GM18511 (cell line): ENCODE results near the gene CSTB.

Experiments used
- ATAC-seq: cut with Tn5 transposase; IDR thresholded peaks from one replicate; pipeline ENCODE4 v1.9.1; 2021; ENCODE audit warnings: mild to moderate bottlenecking, moderate library complexity; ENCODE audit not compliant: unreplicated experiment

Gene CSTB

DNA sequence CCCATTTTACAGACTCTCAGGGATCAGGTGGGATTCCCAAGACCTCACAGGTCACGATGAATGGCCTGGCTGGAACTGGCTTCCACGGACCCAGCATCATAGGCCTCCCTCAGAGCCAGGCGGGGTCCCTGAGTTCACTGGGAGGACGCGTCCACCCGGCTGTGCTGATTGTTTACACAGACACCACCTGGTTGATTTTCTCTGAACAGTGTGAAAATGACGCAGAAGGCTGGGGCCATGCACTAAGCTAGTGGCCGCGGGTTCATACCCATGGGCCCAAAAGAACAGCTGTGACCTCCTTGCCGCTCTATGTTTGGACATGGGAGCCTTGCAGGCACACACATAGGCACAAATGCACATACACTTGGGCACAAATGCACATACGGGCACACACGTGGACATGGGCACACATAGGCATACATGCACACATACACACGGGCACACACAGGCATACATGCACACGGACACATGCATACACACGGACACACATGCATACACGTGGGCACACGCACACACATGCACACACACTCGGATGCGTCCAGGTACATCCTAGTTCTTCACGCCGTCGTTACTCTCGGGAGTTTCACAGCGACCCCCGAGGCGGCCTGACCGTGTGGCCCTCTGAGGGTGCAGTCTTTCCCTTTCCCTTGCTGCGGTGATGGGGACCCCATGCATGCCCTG, 23.2 kb downstream of the CSTB start:
- no peak for ATAC-seq

DNA sequence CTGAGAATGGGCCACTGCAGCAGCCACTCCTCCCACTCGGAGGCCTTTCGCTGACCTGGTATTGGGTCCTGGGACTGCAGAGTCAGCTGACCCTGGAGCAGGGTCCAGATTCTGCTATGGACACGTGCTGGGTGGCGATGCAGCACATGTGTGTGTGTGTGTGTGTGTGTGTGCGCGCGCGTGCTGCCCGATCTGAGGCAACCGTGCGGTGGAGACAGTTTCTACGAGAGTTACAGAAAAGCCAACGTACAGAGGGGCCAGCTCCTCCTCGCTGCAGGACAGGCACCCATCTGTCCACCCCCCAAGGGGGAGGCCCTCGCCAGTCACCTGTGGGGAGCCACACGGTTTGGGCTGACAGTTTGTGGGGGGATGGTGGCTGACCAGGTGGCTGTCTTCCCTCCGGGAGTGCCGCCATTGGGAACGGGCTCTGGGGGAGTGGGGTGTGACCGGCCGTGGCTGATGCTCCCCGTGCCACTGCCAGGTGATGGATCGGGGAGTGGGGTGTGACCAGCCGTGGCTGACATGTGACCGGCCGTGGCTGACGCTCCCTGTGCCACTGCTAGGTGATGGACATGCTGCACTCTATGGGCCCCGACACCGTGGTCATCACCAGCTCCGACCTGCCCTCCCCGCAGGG, 24.0 kb downstream of the CSTB start:
- no peak for ATAC-seq

DNA sequence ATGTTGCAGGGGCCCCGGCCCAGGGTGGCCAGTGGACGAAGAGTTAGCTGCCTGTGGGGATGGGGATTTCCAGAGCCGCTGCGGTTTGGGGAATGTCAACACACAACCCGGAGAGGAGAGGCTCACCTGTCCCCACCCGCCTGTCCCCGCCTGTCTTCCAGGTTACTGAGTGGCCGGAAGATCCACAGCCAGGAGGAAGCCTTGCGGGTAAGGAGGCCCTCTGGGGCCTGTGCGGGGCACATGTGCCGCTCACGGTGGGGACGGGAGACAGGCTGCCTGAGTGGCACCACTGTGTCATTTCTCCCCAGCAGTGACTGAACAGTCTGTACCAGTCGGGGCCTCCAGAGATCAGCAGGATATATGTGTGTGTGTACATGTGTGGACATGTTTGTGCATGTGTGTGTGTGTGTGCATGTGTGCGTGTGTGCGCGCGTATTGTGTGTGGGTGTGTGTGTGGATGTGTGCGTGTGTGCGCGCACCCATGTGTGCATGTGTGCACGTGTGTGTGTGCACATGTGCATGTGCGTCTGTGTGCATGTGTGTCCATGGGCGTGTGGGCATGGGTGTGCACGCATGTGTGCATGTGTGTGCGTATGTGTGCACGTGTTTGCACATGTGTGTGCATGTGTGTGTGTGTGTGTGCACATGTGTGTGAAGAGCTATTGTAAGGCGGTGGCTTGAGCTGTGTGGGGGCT, 25.6 kb downstream of the CSTB start:
- no peak for ATAC-seq

DNA sequence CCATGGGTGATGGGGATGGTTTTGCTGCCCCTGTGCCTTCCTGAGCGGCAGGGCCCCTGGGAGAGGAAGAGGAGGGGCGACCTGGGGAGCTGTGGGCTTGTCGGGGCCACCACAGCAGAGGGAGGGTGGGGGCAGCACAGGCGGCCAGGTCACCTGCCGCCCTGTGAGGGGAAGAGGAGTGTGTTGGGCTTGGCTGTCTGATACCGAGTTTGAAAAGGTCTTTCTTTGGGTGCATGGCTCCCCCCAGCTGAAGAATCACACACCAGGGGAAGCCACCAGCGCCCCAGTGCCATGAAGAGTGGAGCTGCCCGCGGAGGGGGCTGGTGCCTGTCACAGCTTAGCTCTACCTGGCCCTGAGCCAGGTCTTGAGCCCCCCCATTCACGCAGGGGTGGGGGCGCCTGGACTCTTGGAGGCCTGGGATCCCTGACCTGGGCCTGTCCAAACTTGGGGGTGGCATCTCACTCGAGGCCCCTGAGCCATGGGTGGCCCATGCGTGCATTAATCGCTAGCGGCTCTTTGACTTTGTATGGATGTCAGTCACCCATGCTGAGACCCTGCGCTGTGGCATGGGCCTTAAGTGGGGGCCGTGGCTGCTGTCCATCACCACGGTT, 26.4 kb downstream of the CSTB start:
- ATAC-seq, result no peak

DNA sequence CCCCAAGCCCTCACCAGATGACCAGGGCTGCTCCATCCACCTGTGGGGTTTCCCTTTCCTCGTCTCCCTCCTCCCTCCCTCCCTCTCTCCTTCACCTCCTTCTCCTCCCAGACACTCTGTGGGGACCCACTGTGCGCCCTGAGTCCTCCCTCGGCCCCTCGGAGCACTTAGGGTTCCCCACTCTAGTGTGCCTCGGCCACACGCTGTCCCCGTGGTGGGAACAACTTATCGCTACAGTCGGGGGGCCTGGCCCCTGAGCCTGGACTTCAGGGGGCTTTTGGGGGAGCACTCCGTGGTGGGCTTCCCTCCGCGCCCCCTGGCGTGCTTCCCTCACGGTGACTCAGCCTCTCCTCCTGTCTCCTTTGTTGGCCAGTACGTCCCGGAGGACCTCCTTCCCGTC, 27.5 kb downstream of the CSTB start:
- no peak for ATAC-seq

DNA sequence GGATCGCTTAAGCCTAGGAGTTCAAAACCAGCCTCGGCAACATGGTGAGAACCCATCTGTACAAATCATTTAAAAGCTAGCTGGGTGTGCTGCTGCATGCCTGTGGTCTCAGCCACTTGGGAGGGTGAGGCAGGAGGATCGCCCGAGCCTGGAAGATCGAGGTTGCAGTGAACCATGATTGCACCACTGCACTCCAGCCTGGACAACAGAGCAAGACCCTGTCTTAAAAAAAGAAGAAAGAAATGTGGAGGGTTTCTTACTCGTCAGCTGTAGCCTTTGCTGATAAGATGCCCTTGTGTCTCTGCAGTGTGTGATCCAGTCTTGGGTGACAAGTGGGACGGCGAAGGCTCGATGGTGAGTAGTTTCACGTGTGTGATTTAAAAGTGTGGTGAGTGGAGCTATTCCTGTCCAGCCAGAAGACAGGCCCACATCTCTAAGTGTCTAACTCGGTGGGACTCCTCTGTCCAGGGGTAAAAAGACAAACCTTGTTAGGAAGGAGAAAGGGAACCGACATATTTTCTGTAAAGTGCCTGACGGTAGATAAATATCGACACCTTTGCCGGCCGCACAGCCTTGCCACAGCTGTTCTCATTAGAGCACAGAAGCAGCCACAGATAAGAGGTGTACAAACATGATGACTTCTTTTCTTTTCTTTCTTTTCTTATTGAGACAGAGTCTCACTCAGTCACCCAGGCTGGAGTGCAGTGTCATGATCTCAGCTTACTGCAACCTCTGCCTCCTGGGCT, 30.2 kb downstream of the CSTB start:
- no peak for ATAC-seq

DNA sequence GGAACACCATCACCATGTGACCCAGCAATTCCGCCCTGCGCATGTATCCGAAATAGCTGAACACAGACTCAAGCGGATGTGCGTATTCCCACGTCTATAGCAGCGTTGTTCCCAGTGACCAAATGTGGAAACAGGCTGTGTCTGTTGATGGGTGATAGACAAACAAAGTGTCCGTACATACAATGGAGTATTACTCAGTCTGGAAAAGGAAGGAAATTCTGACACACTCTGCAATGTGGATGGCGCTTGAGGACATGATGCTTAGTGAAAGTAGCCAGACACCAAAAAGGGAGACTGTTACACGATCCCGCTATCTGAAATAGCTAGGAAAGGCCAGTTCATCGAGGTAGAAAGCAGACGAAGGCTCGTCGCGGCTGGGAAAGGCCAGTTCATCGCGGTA, 31.4 kb downstream of the CSTB start:
- ATAC-seq, result no peak

DNA sequence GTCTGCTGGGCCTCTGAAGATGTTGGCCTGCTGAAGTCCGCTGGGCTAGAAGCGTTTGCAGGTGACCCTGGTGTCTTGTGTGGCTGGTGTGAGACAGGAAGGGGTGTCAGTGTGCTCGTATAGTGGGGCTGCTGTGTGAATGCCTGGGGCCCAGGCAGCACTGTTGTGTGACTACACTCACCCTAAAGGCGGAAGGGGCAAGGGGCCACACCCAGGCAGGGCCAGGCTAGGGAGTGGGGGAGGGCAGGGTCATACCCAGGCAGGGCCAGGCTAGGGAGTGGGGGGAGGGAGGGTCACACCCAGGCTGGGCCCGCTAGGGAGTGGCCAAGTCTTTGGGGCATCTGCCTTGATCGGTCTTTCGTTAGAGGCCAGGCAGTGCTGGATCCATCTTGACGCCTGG, 32.2 kb downstream of the CSTB start:
- no peak for ATAC-seq

DNA sequence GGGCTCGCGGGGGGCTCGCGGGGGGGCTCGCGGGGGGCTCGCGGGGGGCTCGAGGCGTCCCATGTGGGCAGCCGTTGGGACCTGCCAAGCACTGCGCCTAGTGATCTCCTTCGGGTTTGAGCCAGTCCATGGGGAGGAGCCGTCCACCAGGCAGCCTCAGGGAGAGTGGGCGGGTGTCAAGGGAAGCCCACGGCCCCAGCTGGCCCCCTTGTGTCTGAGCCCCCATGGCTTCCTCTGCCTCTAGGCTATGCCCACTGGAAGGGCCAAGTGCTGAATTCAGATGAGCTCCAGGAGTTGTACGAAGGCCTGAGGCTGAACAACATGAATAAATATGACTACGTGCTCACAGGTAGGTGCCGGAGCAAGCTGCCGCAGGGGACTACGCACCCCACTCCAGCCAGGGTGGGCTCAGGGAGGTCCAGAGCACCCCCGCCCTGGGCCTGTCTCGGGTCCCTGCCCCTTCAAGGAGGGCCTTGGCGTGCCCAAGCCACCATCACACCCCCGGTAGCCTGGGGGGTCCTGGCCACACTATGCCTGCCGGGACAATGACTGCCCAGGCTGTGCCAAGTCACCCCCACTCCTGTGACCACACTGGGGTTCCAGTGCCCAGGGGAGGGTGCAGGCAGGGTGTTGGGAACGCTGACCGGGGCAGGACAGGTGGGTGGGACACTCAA, 34.5 kb downstream of the CSTB start:
- no peak for ATAC-seq

DNA sequence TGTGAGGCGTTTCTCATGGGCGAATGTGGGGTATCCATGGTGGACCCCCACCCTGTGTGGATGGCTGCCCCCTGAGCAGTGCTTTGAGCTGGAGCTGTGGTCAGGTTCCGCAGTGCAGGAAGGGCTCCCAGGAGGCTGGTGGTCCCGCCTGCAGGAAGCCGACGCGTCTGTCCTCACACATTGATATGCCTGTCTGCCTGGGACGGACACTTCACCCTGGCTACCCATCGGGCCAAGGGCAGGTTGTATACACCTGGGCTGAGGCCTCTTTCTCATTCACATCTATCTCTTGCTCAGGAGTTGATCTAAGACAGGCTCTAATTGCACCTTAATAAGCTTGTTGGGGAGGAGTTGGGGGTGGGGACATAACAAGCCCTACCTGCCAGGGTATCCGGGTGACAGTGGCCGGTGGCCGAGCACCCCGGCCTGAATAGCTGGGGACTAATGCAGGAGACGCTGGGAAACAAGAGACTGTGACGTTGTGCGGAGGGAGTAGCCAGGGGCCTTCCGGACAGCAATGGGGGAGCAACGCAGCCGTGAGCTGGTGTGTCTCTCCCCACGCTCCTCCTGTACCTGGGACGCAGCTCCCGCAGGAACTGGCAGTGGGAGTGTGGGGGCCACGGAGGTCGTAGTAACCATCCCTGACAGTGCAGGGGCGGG, 35.5 kb downstream of the CSTB start:
- ATAC-seq, result no peak

DNA sequence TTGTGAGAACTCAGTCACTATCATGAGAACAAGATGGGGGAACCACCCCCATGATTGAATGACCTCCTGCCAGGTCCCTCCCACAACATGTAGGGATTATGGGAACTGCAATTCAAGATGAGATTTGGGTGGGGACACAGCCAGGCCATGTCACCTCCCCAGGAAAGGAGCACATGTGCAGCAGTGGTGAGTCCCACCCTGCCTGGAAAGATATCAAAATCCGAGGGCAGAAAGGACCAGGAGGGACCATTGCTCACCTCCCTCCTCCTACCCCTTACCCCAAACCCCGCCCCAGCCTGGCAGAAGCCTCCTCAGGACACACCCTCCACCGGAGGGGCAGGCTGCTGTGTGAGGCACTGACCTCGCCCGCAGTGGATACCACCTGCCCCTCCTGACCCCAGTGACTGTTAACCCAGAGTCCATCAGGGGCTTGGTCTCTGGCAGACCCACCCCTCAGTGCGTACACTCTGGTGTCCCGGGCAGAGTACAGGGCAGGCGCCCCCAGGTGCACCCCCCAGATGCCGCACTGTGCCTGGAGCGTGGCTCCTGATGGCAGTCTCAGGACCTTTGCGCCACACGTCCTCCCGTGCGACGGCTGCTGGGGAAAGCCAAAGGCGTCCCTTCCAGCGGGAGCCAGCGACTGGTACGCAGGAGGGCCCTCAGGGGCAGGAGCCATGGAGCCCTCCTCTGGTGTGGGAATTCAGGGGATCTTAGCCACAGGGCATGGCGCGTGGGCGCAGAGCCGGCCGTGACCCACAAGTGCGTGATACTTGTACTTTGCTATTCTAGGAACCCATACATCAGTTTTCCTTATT, 36.3 kb downstream of the CSTB start:
- no peak for ATAC-seq

DNA sequence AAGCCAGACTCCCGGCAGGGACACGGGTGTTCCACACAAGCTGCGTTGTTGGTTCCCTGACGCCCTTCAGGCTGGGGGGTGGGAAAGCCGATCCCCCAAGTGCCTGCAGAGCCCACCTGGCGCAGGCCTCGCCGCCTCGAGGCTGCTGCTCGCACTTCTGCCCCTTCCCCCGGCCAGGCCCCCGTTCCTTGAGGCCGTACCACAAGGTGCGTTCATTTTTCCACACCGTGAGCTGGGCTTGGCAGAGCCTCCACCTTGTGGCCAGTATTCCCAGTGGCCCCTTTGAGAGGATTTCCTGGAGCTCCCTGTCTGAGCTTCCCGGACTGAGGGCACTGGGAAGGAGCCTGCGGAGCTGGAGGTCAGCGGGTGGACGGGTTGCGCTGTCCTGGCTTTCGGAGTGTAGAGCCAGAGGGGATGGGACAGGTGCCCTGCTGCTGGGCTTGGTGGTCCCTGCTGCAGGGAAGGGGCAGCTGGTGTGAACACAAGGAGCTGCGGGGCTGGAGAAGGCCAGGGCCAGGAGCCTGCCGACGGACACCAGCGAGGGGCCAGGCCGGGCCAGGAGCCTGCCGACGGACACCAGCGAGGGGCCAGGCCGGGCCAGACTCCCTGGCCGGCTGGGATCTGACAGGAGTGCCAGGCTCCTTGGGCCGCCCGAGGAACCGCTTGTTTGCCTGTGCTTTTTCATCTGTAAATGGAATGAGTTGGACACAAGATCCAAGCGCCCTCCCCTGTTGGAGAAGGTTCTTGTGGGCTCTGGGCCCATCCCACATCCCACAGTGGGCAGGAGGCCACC, 38.8 kb downstream of the CSTB start:
- no peak for ATAC-seq

DNA sequence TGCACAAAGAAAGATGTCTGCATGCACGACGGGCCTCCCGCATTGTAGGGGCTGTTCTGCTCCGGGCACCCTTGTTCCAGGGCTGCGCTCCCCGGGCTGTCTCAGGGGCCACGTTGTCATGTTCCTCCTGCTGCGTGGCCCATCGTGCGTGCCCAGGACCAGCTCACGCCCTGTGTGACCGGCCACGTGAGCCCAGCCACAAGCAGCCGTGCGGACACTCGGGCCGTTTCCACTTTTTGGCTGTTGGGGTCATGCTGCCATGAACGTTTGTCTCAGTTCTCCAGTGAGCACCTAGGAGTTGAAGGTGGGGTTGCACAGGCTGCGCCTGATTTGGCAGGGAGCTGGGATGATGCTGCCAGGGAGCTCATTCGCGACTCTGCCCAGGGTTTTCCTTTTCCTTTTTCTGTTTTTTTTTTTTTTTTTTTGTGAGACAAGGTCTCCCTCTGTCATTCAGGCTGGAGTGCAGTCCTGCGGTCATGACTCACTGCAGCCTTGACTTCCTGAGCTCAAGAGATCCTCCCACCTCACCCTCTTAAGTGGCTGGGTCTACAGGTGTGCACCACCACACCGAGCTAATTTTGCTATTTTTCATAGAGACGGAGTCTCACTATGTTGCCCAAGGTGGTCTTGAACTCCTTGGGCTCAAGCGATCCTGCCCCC, 39.8 kb downstream of the CSTB start:
- no peak for ATAC-seq

DNA sequence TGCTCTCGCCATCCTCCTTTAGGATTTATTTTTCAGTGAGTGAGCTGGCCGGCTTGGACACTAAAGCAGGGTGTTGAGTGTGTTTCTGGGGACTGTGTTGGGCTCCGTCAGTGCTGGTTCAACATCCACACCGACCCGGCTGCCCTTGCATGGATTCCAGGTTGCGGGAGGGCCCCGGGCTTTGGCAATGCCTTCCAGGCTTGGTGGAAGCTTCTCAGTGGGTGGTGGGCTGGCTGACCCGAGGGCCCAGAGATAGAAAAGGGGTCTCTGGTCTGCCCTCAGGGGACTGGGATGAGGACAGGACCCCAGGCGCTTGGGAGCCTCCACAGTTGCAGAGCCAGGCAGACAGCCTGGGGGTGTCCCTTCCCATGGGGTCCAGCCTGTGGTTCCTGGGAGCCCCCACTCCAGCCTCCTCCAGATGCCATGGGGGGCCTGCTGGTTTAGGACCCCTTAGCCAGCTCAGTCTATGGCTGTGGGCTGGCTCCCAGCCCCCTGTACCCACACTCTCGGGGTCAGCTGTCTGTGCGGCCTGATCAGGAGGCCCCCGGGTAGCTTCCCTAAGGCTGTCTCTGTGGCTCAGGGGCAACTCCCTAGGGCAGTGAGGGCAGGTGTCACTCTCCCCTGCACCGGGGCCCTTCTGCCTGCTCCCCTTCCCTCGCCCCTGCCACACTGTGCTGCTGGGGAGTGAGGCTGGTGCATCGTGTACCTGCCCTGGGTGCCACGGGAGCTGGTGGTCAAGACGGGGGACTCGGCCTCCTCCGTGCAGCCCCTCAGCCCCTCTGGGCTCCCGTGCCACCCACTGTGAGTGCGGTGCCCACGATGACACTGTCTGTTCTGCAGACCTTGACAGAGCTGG, 40.6 kb downstream of the CSTB start:
- no peak for ATAC-seq

DNA sequence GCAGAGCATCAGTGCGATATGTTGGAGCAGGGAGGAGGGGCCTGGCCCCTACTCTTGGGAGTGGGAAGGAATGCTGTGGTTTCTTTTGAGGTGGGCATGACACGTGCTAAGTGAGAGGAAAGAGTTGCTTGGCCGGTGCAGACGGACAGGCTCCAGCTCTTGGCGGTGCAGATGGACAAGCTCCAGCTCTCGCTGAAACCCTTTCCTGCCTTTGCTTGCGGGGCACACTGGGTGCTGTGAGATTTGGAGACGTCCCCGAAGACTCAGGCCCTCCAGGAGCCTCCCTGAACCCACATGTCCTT, 41.2 kb downstream of the CSTB start:
- no peak for ATAC-seq

DNA sequence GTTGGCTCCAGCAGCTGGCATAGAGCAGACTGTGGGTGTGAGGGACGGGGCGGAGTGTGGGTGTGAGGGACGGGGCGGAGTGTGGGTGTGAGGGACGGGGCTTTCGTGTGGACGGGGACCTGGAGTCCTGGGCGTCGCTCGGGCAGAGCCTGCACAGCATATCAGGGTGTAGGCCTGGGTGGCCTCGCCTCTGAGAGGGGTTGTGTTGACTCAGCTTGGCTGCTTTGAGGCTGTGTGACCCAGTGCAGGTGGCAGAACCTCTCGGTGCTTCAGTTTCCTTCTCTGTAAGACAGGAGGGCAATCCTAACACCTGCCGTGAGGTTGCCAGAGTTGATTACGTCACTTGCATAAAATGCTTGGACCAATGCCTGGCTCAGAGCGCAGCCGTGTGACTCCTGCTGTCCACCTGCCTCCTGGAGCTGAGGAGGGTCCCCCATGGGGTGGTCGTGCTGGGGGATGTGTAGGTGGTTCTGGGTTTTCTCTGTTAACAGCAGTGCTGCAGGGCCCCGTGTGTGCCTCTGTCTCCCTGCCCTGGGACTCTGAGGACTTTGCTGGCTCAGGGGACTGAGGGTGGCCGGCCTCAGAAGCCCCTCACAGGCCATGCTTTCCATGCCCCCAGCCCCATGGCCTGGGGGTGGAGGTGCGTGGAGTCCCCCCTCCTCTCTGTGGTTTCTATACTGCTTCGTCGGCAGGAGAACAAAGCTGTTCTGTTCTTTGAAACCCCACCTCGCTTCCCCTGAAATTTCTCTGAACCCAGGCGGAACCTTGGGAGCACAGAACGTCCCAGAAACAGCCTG, 41.8 kb downstream of the CSTB start:
- no peak for ATAC-seq
